ENCODE measurements around the gene ZFAND3. TPM values are rescaled to one million over a fixed set of nuclear protein-coding genes. Genes with fewer than 3 reads are reported as not detected.

ZFAND3 gene
- total RNA-seq, 6 donors from 2014 or later = 26.2 to 66.4 (median 55.5) TPM

DNA sequence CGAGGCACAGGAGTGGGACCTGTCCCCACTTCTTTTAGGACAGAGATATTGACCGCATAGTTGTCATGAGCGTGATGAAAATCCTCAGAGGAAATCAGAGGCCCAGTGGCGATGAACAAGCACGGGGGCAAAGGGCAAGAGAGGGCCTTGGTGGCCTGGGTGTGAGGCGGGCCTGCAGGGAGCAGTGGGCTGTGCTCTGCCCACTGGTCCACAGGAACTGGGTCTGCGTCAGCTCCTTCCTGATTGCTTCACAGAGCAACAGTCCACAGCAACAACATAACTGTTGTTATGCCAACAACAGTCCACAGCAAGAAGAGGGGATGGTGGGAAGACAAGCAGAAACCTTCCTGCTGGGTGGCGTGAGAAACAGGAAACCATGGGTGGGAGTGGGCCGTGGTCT lies 335.6 kb downstream of the ZFAND3 start:
- H3K9me3 ChIP-seq = no peaks in the 10 kb centered on the region
- H3K4me3 ChIP-seq = no peak overlapping the region
- H3K4me1 ChIP-seq = peaks cover 10 to 25% (median 16%) of the 10 kb centered on the region in 4 donors
- peak overlapping the region in 3 of 4 donors; percentile 60 to 71 (median 63) for H3K27ac ChIP-seq
- H3K27me3 ChIP-seq = no peaks in the 10 kb centered on the region
- TF ChIP-seq, protein P1, sequence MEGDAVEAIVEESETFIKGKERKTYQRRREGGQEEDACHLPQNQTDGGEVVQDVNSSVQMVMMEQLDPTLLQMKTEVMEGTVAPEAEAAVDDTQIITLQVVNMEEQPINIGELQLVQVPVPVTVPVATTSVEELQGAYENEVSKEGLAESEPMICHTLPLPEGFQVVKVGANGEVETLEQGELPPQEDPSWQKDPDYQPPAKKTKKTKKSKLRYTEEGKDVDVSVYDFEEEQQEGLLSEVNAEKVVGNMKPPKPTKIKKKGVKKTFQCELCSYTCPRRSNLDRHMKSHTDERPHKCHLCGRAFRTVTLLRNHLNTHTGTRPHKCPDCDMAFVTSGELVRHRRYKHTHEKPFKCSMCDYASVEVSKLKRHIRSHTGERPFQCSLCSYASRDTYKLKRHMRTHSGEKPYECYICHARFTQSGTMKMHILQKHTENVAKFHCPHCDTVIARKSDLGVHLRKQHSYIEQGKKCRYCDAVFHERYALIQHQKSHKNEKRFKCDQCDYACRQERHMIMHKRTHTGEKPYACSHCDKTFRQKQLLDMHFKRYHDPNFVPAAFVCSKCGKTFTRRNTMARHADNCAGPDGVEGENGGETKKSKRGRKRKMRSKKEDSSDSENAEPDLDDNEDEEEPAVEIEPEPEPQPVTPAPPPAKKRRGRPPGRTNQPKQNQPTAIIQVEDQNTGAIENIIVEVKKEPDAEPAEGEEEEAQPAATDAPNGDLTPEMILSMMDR (IDR thresholded peaks at IDR 0.05) = no peak
- TF ChIP-seq POLR2A (IDR thresholded peaks at IDR 0.05) = no peak
- peak in 1 of 2 donors; percentile 41 for TF ChIP-seq POLR2AphosphoS5 (IDR thresholded peaks at IDR 0.05)
- peak in 1 of 4 donors; percentile 44 for TF ChIP-seq EP300 (IDR thresholded peaks at IDR 0.05)
- DNase-seq (peak; percentile 49 to 59), ATAC-seq (ENCODE audit: low FRiP score in 2 of 2) (peak; percentile 15 to 76)
- peaks cover 0 to 22% (median 12%) of the 10 kb centered on the region in 4 donors for H3K36me3 ChIP-seq
- WGBS, 2 donors = 55 to 63% methylated on average over 9 of the region's 9 CpGs

DNA sequence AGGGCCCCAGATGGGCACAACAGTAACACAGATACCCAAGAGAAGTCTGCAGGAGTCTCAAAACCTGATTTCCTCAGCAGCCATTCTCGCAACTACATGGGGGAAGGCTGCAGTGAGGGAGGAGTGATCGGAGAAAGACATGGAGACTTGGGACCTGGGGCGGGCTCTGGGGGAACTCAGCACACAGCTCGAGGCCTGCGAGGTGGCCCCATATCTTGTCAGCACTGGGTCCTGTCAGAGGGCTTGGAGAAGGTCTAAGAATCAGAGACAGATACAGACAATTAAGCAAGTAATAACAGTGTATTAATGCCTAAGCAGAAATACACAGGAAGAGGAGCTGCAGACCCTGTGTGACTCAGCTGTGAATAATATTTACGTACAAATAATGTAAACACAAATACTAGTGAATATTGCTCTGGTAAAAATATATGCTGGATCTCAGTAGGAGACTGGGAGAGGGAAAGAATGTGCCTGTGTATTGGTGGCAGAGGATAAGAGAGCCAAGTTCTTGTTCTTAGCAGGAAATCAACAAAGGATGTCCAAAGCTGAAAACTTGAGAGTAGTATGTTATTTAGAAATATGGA lies 336.2 kb downstream of the ZFAND3 start:
- DNase-seq = no peak
- peak overlapping the region in 3 of 4 donors; percentile 60 to 71 (median 63) for H3K27ac ChIP-seq

DNA sequence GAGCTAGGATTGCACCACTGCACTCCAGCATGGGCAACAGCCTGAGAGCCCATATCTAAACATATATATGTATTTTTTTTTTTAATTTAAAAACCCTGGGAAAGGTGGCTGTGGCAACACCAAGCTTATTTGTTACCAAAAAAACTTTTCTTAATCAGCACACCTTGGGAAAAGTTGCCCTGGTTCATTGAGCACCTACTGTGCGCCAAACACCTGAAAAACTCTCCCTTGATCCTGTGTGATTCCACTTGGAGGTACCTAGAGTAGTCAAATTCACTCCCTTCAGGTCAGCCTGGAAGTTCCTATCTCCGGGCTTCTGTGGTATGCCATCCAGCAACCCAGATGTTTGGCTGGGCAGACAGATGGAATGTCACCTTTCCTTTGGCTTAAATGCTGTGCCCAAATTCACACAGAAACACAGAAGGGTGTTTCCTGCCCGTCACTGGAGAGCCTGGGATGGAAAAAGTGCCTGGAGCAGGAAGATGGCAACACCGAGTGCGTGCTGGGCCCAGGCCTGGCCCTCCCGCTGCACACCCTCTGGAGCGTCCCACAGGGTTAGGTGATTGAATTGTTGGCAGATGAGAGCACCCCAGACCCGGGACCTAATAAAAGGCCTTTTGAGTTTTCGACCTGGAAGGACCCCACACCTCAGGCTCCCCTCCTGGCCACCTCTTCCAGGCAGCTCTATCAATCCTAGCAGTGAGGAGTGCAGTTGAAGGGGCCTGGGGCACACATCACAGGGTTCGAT lies 337.5 kb downstream of the ZFAND3 start:
- Histone ChIP-seq H3K9me3 (no peaks in the 10 kb centered on the region), H3K36me3 (peaks cover 0 to 20% (median 10%) of the 10 kb centered on the region in 4 donors), H3K4me3 (no peak overlapping the region), H3K27me3 (no peaks in the 10 kb centered on the region), H3K4me1 (peaks cover 10 to 25% (median 16%) of the 10 kb centered on the region in 4 donors), H3K27ac (no peak overlapping the region)
- TF ChIP-seq, protein P1 (IDR thresholded peaks at IDR 0.05) = no peak
- TF ChIP-seq POLR2AphosphoS5 (IDR thresholded peaks at IDR 0.05) (no peak), EP300 (IDR thresholded peaks at IDR 0.05) (no peak), POLR2A (IDR thresholded peaks at IDR 0.05) (no peak)
- peak in 1 of 2 donors; percentile 60 for DNase-seq
- no peak for ATAC-seq (ENCODE audit: low FRiP score in 2 of 2)
- WGBS, 2 donors = 95 to 97% methylated on average over 8 to 10 of the region's 10 CpGs

More for the DNA sequence above, 336.2 kb downstream of the ZFAND3 start:
- ATAC-seq (ENCODE audit: low FRiP score in 2 of 2) = no peak
- Histone ChIP-seq H3K27me3 (no peaks in the 10 kb centered on the region), H3K4me3 (no peak overlapping the region), H3K9me3 (no peaks in the 10 kb centered on the region), H3K4me1 (peaks cover 10 to 25% (median 16%) of the 10 kb centered on the region in 4 donors), H3K36me3 (peaks cover 0 to 22% (median 12%) of the 10 kb centered on the region in 4 donors)
- no peak for TF ChIP-seq POLR2A (IDR thresholded peaks at IDR 0.05)
- TF ChIP-seq, protein P1 (IDR thresholded peaks at IDR 0.05) = no peak
- no peak for TF ChIP-seq EP300 (IDR thresholded peaks at IDR 0.05)
- TF ChIP-seq POLR2AphosphoS5 (IDR thresholded peaks at IDR 0.05) = no peak
- WGBS, 2 donors = 71 to 83% methylated on average over 6 of the region's 6 CpGs

DNA sequence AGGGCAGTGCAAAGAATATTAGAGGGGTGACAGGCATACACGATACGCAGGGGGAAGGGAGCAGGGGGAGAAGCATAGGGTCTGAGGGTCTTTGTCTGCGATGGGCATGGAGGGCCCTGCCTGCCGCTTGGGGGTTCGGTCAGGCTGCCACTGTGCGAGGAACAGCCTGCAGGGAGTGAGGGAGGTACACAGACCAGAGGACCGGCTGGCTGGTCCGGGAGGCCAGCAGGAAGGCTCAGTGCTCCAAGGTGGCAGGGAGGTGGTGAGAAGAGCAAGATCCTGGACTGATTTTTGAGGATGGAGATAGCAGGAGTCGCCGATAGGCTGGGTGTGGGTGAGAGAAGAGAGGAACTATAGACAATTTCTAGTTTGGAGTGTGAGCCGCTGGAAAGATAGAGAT lies 338.4 kb downstream of the ZFAND3 start:
- DNase-seq (peak in 1 of 2 donors; percentile 24), ATAC-seq (ENCODE audit: low FRiP score in 2 of 2) (no peak)
- H3K27me3 ChIP-seq = no peaks in the 10 kb centered on the region
- no peak overlapping the region for H3K27ac ChIP-seq
- WGBS, 2 donors = 93 to 97% methylated on average over 11 of the region's 11 CpGs
- H3K36me3 ChIP-seq = peaks cover 0 to 10% (median 5%) of the 10 kb centered on the region in 4 donors
- no peaks in the 10 kb centered on the region for H3K9me3 ChIP-seq
- TF ChIP-seq POLR2A (IDR thresholded peaks at IDR 0.05) (no peak), POLR2AphosphoS5 (IDR thresholded peaks at IDR 0.05) (no peak), EP300 (IDR thresholded peaks at IDR 0.05) (no peak)
- TF ChIP-seq, protein P1 (IDR thresholded peaks at IDR 0.05) = no peak
- peaks cover 10 to 25% (median 16%) of the 10 kb centered on the region in 4 donors for H3K4me1 ChIP-seq
- no peak overlapping the region for H3K4me3 ChIP-seq

All from upper lobe of left lung (tissue), 6 donors.